IPS-NIHi7 (cell line): Measurements from ENCODE around the gene ARL15.
A peak's percentile ranks its signal among the peaks of the same experiment; 100 is the strongest.

Source experiments
- DNase-seq: peaks from one replicate; pipeline ENCODE4 v3.0.0; 2012; ENCODE audit warnings: mixed read lengths; ENCODE audit errors: extremely low spot score

Gene ARL15

GRCh38 chr5:54315736-54316528 lies 5.6 kb upstream of the ARL15 start:
- no peak for DNase-seq

GRCh38 chr5:54313311-54314270 lies 3.2 kb upstream of the ARL15 start:
- DNase-seq = no peak

GRCh38 chr5:54312499-54312898 lies 2.1 kb upstream of the ARL15 start:
- DNase-seq = no peak

DNA sequence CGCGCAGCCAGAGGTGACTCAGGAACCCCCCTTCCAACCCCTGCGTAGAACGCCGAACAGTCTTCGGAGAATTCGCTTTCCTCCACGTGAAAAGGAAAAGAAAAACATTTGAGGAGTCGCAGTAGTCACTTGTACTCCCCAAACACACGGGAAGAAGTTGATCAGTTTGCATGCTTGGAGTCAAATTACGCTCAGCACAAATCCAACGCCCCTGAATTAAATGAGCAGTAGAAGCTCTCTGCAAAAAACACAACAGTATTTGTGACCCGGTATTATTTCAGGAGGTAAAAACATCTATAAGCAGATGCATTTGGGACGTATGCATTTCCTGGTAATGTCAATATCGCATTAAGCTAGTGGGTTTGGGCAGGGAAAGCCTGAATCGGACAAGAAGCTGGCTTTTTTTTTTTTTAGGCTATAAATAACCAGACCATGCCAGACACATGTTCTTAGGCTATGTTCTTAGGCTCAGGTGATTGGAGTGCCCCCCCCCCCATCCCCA lies 854 bp upstream of the ARL15 start:
- no peak for DNase-seq

DNA sequence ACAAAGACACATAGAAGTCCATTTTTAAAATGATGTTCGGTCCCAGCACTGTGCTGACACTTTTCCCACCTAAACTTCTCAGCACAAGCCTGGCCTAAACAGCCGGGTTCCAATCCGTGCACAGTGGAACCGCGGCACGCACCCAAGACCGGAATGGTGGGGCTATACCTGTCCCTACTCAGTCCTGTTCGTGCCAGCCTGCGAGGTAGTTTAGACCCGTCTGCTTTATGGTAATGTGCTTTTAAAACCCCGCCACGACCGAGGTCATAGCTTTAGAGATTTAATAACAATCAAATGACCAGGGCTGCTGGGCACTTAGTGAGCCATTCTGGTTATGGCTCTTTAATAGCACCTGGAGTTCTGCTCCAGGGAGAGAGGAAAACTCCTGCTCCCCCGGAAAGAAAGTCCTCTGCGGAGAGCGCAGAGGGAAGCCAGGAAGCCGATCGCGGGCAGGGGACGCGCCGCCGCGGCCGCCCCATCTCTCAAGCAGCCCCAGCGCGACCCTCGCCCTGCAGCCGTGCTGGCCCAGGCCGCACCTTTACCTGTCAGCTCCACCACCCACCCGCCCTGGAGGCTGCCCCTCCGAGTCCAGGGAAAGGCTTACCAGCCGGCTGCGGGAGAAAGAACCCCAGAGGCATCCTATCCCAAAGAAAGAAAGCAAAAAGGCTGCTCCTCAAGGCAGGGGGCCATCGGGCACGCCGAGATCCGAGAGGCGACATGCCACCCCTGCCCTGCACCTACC lies 511 bp downstream of the ARL15 start:
- DNase-seq = peak; percentile 53

DNA sequence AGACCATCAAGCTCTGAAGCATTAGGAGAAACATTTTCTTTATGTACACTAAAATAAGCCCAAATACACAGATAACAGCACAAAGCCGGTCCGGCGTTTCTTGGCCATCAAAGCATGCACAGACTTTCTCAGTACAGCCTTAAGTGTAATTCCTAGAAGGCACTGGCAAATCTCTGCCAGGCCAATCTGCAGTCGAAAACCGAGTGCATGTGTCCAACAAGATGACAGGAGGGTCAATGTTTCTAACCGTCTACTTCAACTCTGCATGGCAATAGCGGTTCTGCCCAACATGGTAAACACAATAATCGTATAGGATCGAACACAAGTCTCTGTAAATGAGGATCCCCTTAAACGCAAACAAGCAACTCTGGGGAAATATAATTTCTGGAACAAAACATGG lies 1.1 kb downstream of the ARL15 start:
- no peak for DNase-seq

DNA sequence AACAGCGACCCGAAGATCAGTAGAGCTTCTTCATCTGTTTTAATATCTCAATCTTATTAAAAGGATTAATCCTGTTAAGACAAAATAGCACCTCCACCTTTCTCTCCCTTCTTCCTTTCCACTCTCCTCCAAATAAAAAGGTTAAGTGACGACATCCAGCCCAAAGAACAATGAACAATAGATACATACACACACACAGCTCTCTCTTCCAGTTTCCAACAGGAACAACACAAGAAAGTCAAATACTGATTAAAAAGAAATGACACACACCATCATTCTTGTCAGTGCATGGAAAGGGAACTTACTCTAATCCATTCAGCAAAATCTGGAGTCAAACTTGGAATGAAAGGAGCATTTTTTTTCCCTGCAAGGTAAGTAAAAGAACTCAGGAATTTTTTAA lies 2.8 kb downstream of the ARL15 start:
- DNase-seq = no peak

GRCh38 chr5:54306893-54307292 lies 3.5 kb downstream of the ARL15 start:
- DNase-seq = no peak

DNA sequence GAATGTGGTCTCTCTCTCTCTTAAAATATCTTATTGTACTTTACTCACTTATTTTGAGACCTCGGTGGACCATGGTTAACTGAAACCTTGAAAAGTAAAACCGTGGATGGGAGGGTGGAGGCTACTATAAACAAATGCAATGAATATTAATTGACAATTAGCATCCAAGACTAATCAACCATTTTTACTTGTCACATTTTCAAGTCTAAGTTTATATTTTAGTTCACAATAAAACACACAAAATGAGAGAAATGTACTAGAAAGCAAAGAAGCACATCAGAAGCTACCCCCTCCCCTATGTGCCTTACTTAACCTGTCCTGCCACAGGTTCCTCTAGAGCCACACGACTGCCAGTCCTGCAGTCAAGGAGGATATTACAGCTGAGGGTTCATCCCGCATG lies 4.6 kb downstream of the ARL15 start:
- no peak for DNase-seq

DNA sequence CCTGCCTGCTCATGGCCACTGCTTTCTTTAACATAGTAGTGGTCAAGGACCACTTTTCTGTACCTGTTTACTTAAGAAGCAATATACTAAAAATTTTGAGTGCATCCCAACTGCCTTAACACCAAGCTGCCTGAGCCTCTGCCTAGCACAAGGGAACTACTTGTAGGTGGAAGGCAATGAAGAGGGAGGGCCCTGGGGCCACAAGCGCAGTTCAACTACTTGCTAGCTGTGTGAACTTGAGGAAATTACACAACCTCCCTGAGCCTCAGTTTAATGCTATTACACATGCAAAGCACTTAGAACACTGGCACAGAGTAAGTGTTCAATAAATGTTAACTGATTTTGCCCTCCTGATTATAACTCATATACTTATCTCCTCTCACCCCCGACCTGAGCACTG lies 6.3 kb downstream of the ARL15 start:
- DNase-seq = no peak

DNA sequence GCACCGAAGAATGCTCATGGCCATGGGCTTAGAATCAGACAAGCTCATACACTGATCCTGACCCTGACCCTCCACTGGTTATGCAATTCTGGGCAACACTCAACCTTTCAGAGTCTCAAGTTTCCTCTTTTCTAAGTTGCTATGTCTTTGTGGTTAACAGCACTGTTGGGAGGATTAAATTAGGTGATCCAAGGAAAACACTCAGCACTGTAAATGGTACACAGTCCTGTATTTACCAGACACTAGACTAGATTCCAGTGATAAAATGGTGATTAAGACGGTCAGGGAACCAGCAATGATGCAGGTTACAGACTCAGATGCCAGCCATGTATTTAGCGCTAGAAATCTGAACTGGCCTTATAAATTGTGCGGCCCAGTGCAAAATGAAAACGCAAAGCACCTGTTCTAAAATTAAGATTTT lies 8.1 kb downstream of the ARL15 start:
- no peak for DNase-seq

DNA sequence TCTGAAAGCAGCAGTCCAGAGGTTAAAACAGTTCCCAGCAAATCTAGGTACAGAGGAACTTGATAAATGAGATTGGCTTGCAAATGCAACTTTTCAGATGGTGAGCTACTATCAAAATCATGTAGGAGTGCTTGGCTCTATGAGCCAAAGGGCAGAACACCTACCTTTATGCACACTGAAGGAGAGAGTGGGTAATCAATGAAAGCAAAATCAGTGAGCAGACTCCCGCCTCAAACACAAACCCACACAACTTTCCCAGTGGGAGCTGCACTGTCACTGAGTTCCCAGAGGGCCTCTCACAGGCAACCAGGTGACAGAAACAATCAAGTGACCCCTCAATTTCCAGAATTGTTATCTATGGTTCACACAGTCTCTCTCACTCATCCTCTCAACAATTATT lies 8.5 kb downstream of the ARL15 start:
- no peak for DNase-seq

DNA sequence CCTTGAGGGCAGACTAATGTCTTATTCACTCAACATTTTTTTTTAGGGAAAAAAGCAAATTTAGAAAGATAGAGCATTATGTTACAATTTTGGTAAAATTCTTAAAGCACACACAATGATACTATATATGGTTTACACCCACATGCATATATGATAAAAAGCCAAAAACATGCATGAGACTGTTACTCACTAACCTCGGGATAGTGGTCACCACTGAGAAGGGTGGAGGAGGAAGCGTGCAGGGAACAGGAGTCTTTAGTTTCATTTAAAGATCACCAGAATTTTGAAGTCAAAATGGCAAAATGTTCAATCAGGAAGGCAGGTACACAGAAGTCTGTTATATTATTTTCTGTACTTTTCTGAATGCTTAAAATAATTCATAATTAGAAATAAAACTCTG lies 9.2 kb downstream of the ARL15 start:
- no peak for DNase-seq

DNA sequence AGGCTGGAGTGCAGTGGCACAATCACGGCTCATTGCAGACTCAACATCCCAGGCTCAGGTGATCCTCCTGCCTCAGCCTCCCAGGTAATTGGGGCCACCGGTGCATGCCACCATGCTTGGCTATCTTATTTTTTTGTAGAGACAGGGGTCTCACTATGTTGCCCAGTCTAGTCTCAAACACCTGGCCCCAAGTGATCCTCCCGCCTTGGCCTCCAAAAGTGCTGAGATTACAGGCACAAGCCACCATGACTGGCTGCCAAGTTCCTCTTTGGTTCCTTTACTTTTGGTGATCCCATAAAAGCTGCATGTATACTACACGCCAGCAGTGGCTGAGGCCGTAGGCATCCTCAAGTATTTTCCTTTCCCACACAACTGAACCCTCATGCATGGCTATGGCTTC lies 11.4 kb downstream of the ARL15 start:
- DNase-seq = no peak

DNA sequence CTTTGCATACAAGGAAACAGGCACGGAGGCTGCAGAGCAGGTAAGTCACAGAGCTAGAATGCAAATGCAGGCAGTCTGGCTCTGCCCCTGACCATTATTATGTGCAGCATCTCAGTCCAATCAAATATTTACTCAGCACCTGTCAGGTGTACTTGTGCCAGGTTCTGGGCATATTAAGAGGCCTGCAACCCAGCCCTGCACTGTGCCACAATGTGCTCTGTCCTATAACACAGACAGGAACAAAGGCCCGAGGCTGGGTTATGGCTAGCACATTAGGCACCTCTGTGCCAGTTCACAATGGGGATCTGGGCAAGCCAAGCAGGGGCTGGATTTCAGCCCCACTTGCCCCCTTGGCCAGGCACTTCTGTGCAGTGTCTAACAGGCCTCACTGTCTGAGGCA lies 14.0 kb downstream of the ARL15 start:
- no peak for DNase-seq

GRCh38 chr5:54295651-54296276 lies 14.6 kb downstream of the ARL15 start:
- DNase-seq = no peak

- DNase-seq = no peak
Measured at GRCh38 chr5:54294097-54294667, 16.2 kb downstream of the ARL15 start.

- DNase-seq = no peak
Measured at GRCh38 chr5:54292866-54293265, 17.5 kb downstream of the ARL15 start.

DNA sequence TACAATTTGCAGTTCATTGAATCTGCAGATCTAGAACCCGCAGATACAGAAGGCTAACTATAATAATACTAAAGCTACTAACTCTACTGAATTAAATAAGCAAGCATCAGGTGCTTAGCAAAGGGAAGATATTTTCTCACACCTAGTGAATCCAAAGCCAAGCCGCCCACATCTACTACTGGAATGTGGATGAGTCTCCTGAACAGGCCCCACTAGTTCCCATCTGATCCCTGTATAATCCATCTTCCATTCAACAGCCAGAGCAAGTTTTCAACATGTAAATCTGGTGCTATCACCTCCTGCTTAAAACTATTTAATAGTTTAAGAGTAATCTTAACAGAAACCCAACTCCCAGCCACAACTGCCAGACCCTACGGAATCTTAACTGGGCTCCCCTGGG lies 18.9 kb downstream of the ARL15 start:
- DNase-seq = no peak

DNA sequence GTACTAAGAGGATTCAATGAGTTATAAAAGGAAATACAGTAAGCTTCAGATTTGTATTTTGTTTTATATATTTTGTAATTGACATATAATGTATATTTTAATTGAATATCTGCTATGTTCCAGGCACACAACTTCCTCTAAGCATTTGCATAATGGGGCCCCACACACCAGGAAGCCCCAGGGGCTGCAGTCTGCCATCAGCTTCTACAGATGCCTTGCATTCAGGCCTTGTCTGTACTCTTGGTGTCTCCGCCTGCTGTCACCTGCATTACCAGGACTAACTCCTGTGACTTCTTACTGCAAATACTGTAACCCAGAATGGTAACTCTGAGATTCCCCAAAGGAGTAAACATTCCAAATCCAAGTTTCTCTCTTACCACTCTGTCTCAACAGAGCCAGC lies 20.6 kb downstream of the ARL15 start:
- no peak for DNase-seq

DNA sequence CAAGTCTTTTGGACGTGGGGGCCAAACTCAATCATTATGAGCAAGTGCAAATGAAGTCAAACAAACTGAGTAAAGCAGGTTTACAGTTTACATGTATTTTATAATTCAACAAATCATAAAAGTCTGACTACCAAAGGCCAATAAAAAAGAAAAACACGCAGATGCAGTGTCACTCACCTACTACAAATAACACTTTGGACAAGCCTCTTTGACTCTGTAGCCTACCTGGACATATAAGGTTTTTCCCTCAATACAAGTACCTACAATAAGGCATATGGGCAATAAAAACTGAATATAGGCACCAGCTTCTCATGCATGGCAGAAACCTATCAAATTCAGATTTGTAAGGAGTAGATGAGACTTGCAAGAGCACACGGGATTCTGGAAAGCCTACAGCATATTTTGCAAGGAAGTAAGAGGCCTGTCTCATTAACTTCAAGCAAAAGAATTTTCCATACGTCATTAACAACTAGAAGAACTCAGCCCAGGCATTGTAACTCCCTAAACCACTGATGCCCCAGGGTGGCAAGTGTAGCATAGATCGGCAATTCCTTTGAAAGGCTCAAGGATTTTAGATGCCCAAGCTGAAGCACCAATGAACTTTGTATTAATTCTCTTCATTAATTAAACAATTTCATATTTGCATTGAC lies 21.7 kb downstream of the ARL15 start:
- no peak for DNase-seq
